ENCODE results near the gene HUS1. TPM values are rescaled to one million over a fixed set of nuclear protein-coding genes. Genes with fewer than 3 reads are reported as not detected.
"Not testable (repeated sequence)": the region's sequence is repeated elsewhere in the genome, so short reads cannot be mapped to it uniquely, and the experiment has no call there.

The HUS1 gene
- total RNA-seq, 2 experiments from 2014 or later: 38.5 to 39.4 TPM

DNA sequence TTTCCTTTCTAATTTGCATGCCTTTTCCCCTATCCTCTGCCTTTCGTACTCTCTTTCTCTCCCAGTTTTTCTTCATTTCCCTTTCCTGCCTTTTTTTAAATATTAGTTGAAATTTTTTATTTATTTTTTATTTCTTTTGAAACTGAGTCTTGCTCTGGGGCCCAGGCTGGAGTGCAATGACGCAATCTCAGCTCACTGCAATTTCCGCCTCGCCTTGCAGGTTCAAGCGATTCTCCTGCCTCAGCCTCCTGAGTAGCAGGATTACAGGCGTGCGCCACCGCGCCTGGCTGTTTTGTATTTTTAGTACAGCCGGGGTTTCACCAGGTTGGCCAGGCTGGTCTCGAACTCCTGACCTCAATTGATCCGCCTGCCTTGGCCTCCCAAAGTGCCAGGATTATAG, 20.0 kb upstream of the HUS1 start:
- CTCF ChIA-PET: no interaction called here
- H3K4me1 Mint-ChIP-seq: no peaks in the 10 kb centered on the region
- POLR2A ChIA-PET: no interaction called here
- no peak for DNase-seq
- no peaks in the 10 kb centered on the region for H3K36me3 Mint-ChIP-seq (ENCODE audit: low read depth)
- H3K27me3 Mint-ChIP-seq: peaks cover 8% of the 10 kb centered on the region
- peaks cover 5% of the 10 kb centered on the region for H3K9me3 Mint-ChIP-seq
- H3K4me3 Mint-ChIP-seq: no peak overlapping the region
- no peak overlapping the region for H3K27ac Mint-ChIP-seq

DNA sequence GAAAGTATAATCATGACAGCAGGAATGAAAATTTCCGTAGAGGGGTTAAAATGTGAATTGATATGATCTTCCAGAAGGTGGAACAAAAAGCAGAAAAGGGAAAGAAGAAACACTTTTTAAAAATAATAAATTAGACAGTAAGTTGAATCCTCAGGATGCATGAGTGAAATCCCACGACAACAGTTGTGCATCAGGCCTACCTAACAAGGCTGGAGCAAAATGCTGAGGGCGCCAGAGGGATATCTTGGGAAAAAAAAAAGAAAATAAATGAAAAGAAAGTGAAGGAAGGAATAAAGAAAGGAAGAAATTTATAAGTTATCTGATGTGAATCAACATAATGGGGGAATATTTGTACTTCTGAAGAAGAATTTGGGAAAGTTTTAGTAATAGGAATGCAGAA, 13.0 kb upstream of the HUS1 start:
- Mint-ChIP-seq H3K36me3 (ENCODE audit: low read depth) (no peaks in the 10 kb centered on the region), H3K27ac (peak overlapping the region; percentile 89), H3K27me3 (no peaks in the 10 kb centered on the region), H3K4me3 (peak overlapping the region; percentile 75), H3K9me3 (peaks cover 2% of the 10 kb centered on the region), H3K4me1 (peaks cover 21% of the 10 kb centered on the region)
- no peak for DNase-seq
- CTCF ChIA-PET: interaction anchor here (0.7 to 2.7 kb wide), 17 partner anchors 10 to 169 kb away, joined by 3 to 20 read pairs (median 4); partner anchors contain the start of gene HUS1
- POLR2A ChIA-PET: interaction anchor here (1.0 kb wide), 1 partner anchor 96 kb away, joined by 3 read pairs; no protein-coding TSS in a partner anchor

DNA sequence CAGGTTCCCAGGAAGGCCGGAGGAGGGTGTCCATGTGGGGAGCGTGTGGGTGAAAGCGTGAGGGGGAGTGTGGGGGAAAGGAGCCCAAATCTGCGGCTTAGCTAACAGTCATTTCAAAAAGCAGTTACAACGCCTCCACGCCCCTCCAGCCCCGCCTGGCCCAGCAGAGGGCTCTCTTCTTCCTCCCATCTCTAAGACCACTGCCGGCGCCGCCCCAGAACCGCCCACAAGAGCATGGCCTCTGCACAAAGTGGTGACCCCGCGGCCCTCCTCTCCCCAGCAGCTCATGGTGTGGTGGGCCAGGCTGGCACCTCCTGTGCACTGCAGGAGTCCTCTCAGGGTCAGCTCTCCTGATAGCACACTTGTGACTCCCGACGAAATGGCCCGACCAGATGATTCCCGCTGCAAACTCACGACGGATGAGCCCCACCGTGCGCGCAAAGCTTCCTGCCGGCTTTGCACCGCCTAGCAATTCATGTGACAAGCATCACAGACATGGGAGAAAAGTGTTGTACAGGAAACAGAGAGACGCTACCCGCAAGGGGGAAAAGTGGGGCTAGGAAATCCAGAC, 12.4 kb upstream of the HUS1 start:
- Mint-ChIP-seq H3K27ac (peak overlapping the region; percentile 89), H3K36me3 (ENCODE audit: low read depth) (no peaks in the 10 kb centered on the region), H3K4me1 (peaks cover 21% of the 10 kb centered on the region), H3K9me3 (peaks cover 2% of the 10 kb centered on the region), H3K27me3 (no peaks in the 10 kb centered on the region), H3K4me3 (peak overlapping the region; percentile 75)
- peak; percentile 90 for DNase-seq
- POLR2A ChIA-PET: interaction anchor here (0.7 to 1.0 kb wide), 2 partner anchors 15 to 96 kb away, joined by 3 to 4 read pairs; no protein-coding TSS in a partner anchor
- CTCF ChIA-PET: interaction anchor here (0.6 to 2.7 kb wide), 21 partner anchors 9 to 170 kb away, joined by 3 to 20 read pairs (median 4); partner anchors contain the start of genes HUS1 and PKD1L1

DNA sequence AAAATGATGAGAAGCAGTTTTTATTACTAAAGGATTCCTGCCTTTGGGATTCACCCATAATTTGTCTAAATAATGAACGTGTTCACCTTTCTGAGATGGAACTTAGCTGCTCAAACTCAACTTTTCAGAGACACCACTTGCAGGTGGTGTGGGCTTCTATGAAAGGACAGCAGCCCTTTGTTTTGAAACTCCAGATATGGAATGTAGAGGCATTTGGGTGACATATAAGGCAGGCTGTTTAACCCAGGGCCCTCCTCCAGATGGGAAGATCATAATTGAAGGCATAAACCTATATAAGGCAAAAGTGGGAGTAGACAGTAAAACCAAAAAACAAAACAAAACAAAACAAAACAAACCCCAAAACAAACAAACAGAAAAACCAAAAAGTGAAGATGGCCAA, 11.9 kb upstream of the HUS1 start:
- peak overlapping the region; percentile 75 for H3K4me3 Mint-ChIP-seq
- H3K4me1 Mint-ChIP-seq: peaks cover 21% of the 10 kb centered on the region
- H3K9me3 Mint-ChIP-seq: peaks cover 2% of the 10 kb centered on the region
- ChIA-PET CTCF (interaction anchor here (0.6 to 2.7 kb wide), 19 partner anchors 8 to 171 kb away, joined by 3 to 20 read pairs (median 4); partner anchors contain the start of genes HUS1 and PKD1L1), POLR2A (no interaction called here)
- H3K27ac Mint-ChIP-seq: peak overlapping the region; percentile 89
- no peak for DNase-seq
- no peaks in the 10 kb centered on the region for H3K27me3 Mint-ChIP-seq
- H3K36me3 Mint-ChIP-seq (ENCODE audit: low read depth): no peaks in the 10 kb centered on the region

DNA sequence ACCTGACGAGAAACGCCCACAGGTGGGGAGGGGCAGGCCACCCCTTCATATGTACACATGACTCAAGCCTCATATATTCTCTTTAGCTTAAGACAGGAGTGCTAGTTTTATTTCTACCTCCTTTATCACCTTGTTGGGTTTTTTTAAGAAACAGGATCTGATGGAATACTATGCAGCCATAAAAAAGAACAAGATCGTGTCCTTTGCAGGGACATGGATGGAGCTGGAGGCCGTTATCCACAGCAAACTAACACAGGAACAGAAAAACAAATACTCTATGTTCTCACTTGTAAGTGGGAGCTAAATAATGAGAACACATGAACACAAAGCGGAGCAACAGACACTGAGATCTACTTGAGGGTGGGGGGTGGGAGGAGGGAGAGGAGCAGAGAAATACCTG, 11.2 kb upstream of the HUS1 start:
- H3K4me3 Mint-ChIP-seq: peak overlapping the region; percentile 13
- ChIA-PET CTCF (interaction anchor here (0.6 to 2.7 kb wide), 7 partner anchors 8 to 121 kb away, joined by 3 to 20 read pairs (median 5); no protein-coding TSS in a partner anchor), POLR2A (no interaction called here)
- peak overlapping the region; percentile 60 for H3K27ac Mint-ChIP-seq
- DNase-seq: no peak
- H3K36me3 Mint-ChIP-seq (ENCODE audit: low read depth): no peaks in the 10 kb centered on the region
- peaks cover 2% of the 10 kb centered on the region for H3K9me3 Mint-ChIP-seq
- peaks cover 21% of the 10 kb centered on the region for H3K4me1 Mint-ChIP-seq
- no peaks in the 10 kb centered on the region for H3K27me3 Mint-ChIP-seq

DNA sequence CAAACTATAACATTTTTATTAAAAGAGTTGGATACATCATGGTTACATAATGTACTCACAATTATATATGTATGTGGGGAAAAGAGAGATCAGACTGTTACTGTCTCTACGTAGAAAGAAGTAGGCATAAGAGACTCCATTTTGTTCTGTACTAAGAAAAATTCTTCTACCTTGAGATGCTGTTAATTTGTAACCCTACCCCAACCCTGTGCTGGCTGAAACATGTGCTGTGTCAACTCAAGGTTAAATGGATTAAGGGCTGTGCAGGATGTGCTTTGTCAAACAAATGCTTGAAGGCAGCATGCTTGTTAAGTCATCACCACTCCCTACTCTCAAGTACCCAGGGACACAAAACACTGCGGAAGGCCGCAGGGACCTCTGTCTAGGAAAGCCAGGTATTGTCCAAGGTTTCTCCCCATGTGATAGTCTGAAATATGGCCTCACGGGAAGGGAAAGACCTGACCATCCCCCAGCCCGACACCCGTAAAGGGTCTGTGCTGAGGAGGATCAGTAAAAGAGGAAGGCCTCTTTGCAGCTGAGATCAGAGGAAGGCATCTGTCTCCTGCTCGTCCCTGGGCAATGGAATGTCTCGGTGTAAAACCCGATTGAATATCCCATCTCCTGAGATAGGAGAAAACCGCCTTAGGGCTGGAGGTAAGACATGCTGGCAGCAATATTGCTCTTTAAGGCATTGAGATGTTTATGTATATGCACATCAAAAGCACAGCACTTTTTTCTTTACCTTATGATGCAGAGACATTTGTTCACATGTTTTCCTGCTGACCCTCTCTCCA, 10.4 kb upstream of the HUS1 start:
- not testable (repeated sequence) for DNase-seq; H3K4me3 Mint-ChIP-seq; H3K9me3 Mint-ChIP-seq; H3K36me3 Mint-ChIP-seq (ENCODE audit: low read depth); H3K27me3 Mint-ChIP-seq
- Mint-ChIP-seq H3K4me1 (peaks cover 21% of the 10 kb centered on the region), H3K27ac (peak overlapping the region; percentile 47)
- ChIA-PET POLR2A (interaction anchor here (0.8 kb wide), 1 partner anchor 115 kb away, joined by 3 read pairs; no protein-coding TSS in a partner anchor), CTCF (interaction anchor here (0.7 to 2.7 kb wide), 4 partner anchors 105 to 120 kb away, joined by 3 to 20 read pairs (median 11); no protein-coding TSS in a partner anchor)

DNA sequence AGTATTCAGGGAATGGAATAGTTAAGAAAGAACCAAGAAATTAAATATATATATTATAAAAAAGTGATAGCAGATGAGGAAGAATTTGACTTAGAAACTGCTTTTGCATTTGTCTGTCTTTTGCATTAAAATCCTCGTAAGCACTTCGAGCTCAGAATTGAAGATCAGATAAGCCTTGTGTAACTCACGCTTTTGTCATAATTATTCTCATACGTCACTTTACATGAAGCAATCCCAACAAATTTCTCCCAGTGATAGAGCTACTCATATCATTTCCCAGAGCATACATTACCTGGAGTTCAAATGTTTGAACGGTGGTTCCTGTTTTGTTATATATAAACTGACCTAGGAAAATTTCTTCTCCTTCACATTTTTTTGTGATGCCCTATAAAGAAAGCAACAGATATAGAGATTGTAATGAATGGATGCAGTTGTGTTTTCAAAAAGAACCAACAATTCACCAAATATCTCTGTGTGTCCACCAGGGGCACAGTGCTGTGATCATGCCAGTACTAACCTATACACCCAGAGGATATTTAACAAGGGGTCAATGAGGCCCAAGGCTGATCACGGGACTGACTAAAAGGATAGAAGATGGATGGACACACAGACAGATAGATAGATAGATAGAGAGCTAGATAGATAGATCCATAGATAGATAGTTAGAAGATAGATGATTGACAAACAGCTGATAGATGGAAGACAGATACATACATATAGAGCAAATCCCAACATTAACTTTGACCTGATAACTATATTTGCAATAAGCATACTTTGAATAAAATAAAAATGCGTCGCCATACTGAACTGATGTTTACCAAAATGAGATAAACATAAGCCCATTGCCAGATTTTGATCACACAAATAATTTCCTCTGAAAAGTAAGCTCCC, 9.3 kb upstream of the HUS1 start:
- CTCF ChIA-PET: interaction anchor here (0.7 to 2.4 kb wide), 7 partner anchors 11 to 121 kb away, joined by 3 to 18 read pairs (median 3); no protein-coding TSS in a partner anchor
- POLR2A ChIA-PET: interaction anchor here (0.8 kb wide), 1 partner anchor 116 kb away, joined by 3 read pairs; no protein-coding TSS in a partner anchor
- no peaks in the 10 kb centered on the region for H3K9me3 Mint-ChIP-seq
- H3K27me3 Mint-ChIP-seq: no peaks in the 10 kb centered on the region
- no peak for DNase-seq
- H3K27ac Mint-ChIP-seq: no peak overlapping the region
- H3K4me3 Mint-ChIP-seq: no peak overlapping the region
- peaks cover 21% of the 10 kb centered on the region for H3K4me1 Mint-ChIP-seq
- H3K36me3 Mint-ChIP-seq (ENCODE audit: low read depth): no peaks in the 10 kb centered on the region

DNA sequence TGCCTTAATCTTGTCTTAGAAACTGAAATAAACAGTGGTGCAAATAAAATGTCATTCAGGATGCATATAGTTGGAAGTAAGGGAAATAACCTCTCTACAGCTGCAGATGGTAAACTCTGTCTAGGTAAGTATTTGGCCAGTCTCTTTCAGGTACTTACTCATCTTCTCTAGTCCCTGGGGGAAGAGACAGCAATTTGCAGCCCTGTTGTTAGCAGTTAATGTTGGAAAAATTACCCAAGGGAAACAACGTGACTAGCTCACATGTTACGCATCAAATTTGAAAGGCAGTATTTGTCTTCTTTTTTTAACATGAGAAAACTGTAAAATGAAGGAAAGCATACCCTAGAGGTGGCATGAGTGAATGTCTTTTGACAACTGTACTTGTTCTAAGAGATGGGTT, 3.2 kb upstream of the HUS1 start:
- Mint-ChIP-seq H3K27me3 (no peaks in the 10 kb centered on the region), H3K4me1 (peaks cover 16% of the 10 kb centered on the region), H3K36me3 (ENCODE audit: low read depth) (peaks cover 11% of the 10 kb centered on the region), H3K27ac (no peak overlapping the region), H3K4me3 (no peak overlapping the region), H3K9me3 (no peaks in the 10 kb centered on the region)
- CTCF ChIA-PET: interaction anchor here (0.9 to 2.1 kb wide), 3 partner anchors 9 to 128 kb away, joined by 3 to 12 read pairs (median 3); no protein-coding TSS in a partner anchor
- POLR2A ChIA-PET: no interaction called here
- DNase-seq: no peak

DNA sequence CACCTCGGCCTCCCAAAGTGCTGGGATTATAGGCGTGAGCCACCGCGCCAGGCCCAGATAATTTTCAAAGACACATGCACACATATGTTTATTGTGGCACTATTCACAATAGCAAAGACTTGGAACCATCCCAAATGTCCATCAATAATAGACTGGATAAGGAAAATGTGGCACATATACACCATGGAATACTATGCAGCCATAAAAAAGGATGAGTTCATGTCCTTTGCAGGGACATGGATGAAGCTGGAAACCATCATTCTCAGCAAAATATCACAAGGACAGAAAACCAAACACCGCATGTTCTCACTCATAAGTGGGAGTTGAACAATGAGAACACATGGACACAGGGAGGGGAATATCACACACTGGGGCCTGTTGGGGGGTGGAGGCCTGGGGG, 1.2 kb upstream of the HUS1 start:
- CTCF ChIA-PET: interaction anchor here (1.2 kb wide), 1 partner anchor 11 kb away, joined by 4 read pairs; no protein-coding TSS in a partner anchor
- Mint-ChIP-seq H3K36me3 (ENCODE audit: low read depth) (peaks cover 27% of the 10 kb centered on the region), H3K4me1 (peaks cover 20% of the 10 kb centered on the region)
- H3K27me3 Mint-ChIP-seq, H3K9me3 Mint-ChIP-seq, DNase-seq, H3K4me3 Mint-ChIP-seq, POLR2A ChIA-PET, H3K27ac Mint-ChIP-seq: not testable (repeated sequence)

DNA sequence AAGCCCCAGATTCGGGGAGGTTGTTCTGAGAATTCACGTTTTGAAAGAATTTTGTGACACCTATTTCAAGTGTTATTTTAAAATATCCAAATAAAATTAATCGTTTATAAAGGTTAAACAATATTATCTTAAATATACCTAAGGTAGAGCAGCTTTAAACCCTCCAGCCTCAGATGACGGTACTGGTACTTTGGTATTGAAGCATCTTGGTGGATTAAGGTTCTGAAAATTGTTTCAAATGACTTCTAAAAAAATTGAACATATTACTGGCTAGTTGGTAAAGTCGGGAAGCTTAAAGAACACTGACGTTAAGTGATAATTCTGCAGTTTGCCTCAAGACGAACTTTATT, 392 bp upstream of the HUS1 start:
- H3K4me3 Mint-ChIP-seq: peak overlapping the region; percentile 90
- no peaks in the 10 kb centered on the region for H3K9me3 Mint-ChIP-seq
- H3K27ac Mint-ChIP-seq: peak overlapping the region; percentile 98
- no peaks in the 10 kb centered on the region for H3K27me3 Mint-ChIP-seq
- no peak for DNase-seq
- POLR2A ChIA-PET: no interaction called here
- CTCF ChIA-PET: interaction anchor here (1.2 kb wide), 1 partner anchor 12 kb away, joined by 4 read pairs; no protein-coding TSS in a partner anchor
- peaks cover 20% of the 10 kb centered on the region for H3K4me1 Mint-ChIP-seq
- peaks cover 29% of the 10 kb centered on the region for H3K36me3 Mint-ChIP-seq (ENCODE audit: low read depth)

DNA sequence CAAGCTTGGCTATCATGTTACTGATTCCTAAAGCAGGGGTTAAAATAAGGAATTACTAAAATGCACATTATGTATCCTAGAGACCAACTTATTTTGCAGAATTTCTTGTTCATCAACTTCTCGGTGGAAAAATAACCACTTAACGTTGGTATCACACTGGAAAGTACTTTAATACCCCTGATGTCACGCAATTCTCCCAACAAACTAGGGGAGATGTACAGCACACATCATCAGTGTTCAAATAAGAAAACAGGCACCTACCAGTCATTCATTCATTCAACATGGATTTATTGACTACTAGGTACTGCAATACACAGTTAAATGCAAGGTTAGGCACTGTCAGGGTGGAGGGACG, 648 bp downstream of the HUS1 start:
- peak overlapping the region; percentile 90 for H3K4me3 Mint-ChIP-seq
- H3K4me1 Mint-ChIP-seq: peaks cover 23% of the 10 kb centered on the region
- H3K36me3 Mint-ChIP-seq (ENCODE audit: low read depth): peaks cover 38% of the 10 kb centered on the region
- H3K27me3 Mint-ChIP-seq: no peaks in the 10 kb centered on the region
- peak overlapping the region; percentile 98 for H3K27ac Mint-ChIP-seq
- POLR2A ChIA-PET: interaction anchor here (1.0 kb wide), 1 partner anchor 10 kb away, joined by 3 read pairs; no protein-coding TSS in a partner anchor
- CTCF ChIA-PET: interaction anchor here (0.6 to 1.4 kb wide), 5 partner anchors 9 to 132 kb away, joined by 3 to 8 read pairs (median 5); no protein-coding TSS in a partner anchor
- DNase-seq: no peak
- no peaks in the 10 kb centered on the region for H3K9me3 Mint-ChIP-seq

DNA sequence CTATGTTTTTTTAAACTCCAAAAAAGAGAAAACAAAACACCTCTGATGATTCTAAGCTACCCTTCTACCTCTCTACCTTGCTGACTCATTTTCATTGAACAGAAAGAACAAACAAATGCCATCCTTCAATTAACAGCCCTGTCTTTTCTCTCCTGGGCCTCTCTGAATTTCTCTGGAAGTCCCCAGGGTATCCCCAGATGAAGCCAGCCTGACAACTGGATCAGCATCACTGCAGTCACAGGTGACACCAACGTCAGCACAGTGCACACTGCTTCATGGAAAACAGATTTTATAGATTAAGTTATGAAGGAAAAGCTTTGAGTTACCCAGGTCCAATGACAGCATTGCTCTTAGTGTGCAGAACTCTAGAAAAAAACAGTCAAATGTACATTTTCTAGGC, 5.7 kb downstream of the HUS1 start:
- H3K4me1 Mint-ChIP-seq: peaks cover 27% of the 10 kb centered on the region
- no peaks in the 10 kb centered on the region for H3K27me3 Mint-ChIP-seq
- POLR2A ChIA-PET: interaction anchor here (0.5 kb wide), 1 partner anchor 55 kb away, joined by 3 read pairs; the partner anchor contains the start of gene SUN3
- H3K27ac Mint-ChIP-seq: no peak overlapping the region
- no peaks in the 10 kb centered on the region for H3K9me3 Mint-ChIP-seq
- no peak overlapping the region for H3K4me3 Mint-ChIP-seq
- DNase-seq: no peak
- CTCF ChIA-PET: interaction anchor here (2.2 kb wide), 1 partner anchor 137 kb away, joined by 6 read pairs; no protein-coding TSS in a partner anchor
- H3K36me3 Mint-ChIP-seq (ENCODE audit: low read depth): peaks cover 67% of the 10 kb centered on the region

Measured in activated CD4-positive, alpha-beta T cell treated with anti-CD3 and anti-CD28 coated beads, Interleukin-2, amount 10 ng/mL, durations not matched to agents 7 days and 5 days (primary cell).